Stimulated activated CD8-positive, alpha-beta memory T cell treated with anti-CD3 and anti-CD28 coated beads, Interleukin-7, amount 100 ng/mL, for 24 hours (primary cell): ENCODE data around the gene CDH4.
"Not testable (repeated sequence)": the region's sequence is repeated elsewhere in the genome, so short reads cannot be mapped to it uniquely, and the experiment has no call there.

Experiments used
- DNase-seq: peaks from one replicate; pipeline ENCODE4 v3.0.0-alpha.2; 2020; ENCODE audit warnings: low read depth

Gene CDH4

GRCh38 chr20:61846741-61847419 lies 594.8 kb downstream of the CDH4 start:
- no peak for DNase-seq

- DNase-seq = no peak
Measured at GRCh38 chr20:61847420-61847748, 595.3 kb downstream of the CDH4 start.

GRCh38 chr20:61847986-61848385 lies 595.9 kb downstream of the CDH4 start:
- no peak for DNase-seq

GRCh38 chr20:61848851-61849250 lies 596.8 kb downstream of the CDH4 start:
- DNase-seq = no peak

GRCh38 chr20:61849376-61849775 lies 597.3 kb downstream of the CDH4 start:
- no peak for DNase-seq

GRCh38 chr20:61849822-61850221 lies 597.8 kb downstream of the CDH4 start:
- no peak for DNase-seq

- DNase-seq = no peak
Measured at GRCh38 chr20:61850457-61850856, 598.4 kb downstream of the CDH4 start.

- DNase-seq = no peak
Measured at GRCh38 chr20:61850926-61851900, 599.2 kb downstream of the CDH4 start.

- no peak for DNase-seq
Measured at GRCh38 chr20:61852268-61853072, 600.4 kb downstream of the CDH4 start.

- DNase-seq = no peak
Measured at GRCh38 chr20:61853073-61854005, 601.3 kb downstream of the CDH4 start.

GRCh38 chr20:61854538-61854937 lies 602.5 kb downstream of the CDH4 start:
- DNase-seq = not testable (repeated sequence)

GRCh38 chr20:61855286-61855685 lies 603.2 kb downstream of the CDH4 start:
- no peak for DNase-seq

GRCh38 chr20:61856626-61857413 lies 604.8 kb downstream of the CDH4 start:
- DNase-seq = no peak

GRCh38 chr20:61857414-61857775 lies 605.3 kb downstream of the CDH4 start:
- DNase-seq = no peak

GRCh38 chr20:61857884-61858283 lies 605.8 kb downstream of the CDH4 start:
- no peak for DNase-seq

- DNase-seq = no peak
Measured at GRCh38 chr20:61859767-61860166, 607.7 kb downstream of the CDH4 start.

GRCh38 chr20:61860260-61860987 lies 608.4 kb downstream of the CDH4 start:
- no peak for DNase-seq

- DNase-seq = no peak
Measured at GRCh38 chr20:61861054-61861841, 609.2 kb downstream of the CDH4 start.

- no peak for DNase-seq
Measured at GRCh38 chr20:61861858-61862257, 609.8 kb downstream of the CDH4 start.
